IMR-90 (cell line): ENCODE data around the gene PTPRN2. TPM values are rescaled to one million over a fixed set of nuclear protein-coding genes. Genes with fewer than 3 reads are reported as not detected.
A peak's percentile ranks its signal among the peaks of the same experiment; 100 is the strongest.

Experiments used
- ATAC-seq: fragments of 200-7000 bp; cut with Tn5 transposase; 2 replicates; pipeline ENCODE4 v1.9.1; 2020; ENCODE audit warnings: low read depth, mild to moderate bottlenecking, moderate library complexity
- BruUV-seq: library from RNA; stranded (reverse); fragments of 400-500 nt; replicated peaks from 2 replicates; lab custom pipeline; 2021; lab: Mats Ljungman, UMichigan
- CTCF ChIA-PET: fragments of 300-600 bp; formaldehyde crosslinking; extraction: SDS; loops from one replicate; lab custom pipeline; 2021; ENCODE audit warnings: antibody characterized with exemption; lab: Yijun Ruan, JAX
- POLR2A ChIA-PET: fragments of 300-600 bp; sonication (Branson Sonifier 250); formaldehyde crosslinking; loops from one replicate; lab custom pipeline; 2022; ENCODE audit warnings: antibody characterized with exemption; ENCODE audit not compliant: unreplicated experiment; lab: Charles Lee
- DNase-seq: peaks from one replicate; pipeline ENCODE4 v3.0.0; 2013
- H2AFZ ChIP-seq: replicated peaks from 2 replicates; pipeline ENCODE3; 2013; ENCODE audit warnings: low read length, mild to moderate bottlenecking; ENCODE audit not compliant: poor library complexity
- H2AK5ac ChIP-seq: 2 replicates; pipeline ENCODE4 v1.6.1; 2013; ENCODE audit warnings: low read depth, low read length, inconsistent platforms
- H2AK9ac ChIP-seq: replicated peaks from 2 replicates; pipeline ENCODE3; 2013; ENCODE audit warnings: mild to moderate bottlenecking, low read depth, low read length, moderate library complexity; ENCODE audit not compliant: poor library complexity
- H2BK120ac ChIP-seq: 2 replicates; pipeline ENCODE4 v1.6.1; 2013; ENCODE audit warnings: low read depth, low read length, inconsistent platforms
- H2BK15ac ChIP-seq: 3 replicates; pipeline ENCODE4 v1.6.1; 2013; ENCODE audit warnings: low read depth, low read length, inconsistent platforms
- H2BK20ac ChIP-seq: 2 replicates; pipeline ENCODE4 v1.6.1; 2013; ENCODE audit warnings: low read depth, mild to moderate bottlenecking, inconsistent platforms, low read length, moderate library complexity
- H2BK5ac ChIP-seq: 2 replicates; pipeline ENCODE4 v1.6.1; 2013; ENCODE audit warnings: mild to moderate bottlenecking, low read depth, low read length, inconsistent platforms; ENCODE audit not compliant: poor library complexity, severe bottlenecking
- H3K14ac ChIP-seq: replicated peaks from 2 replicates; pipeline ENCODE4 v1.6.1; 2013; ENCODE audit warnings: low read depth, low read length, inconsistent platforms
- H3K18ac ChIP-seq: 2 replicates; pipeline ENCODE4 v1.6.1; 2013; ENCODE audit warnings: low read depth, low read length, control low read depth
- H3K23ac ChIP-seq: 2 replicates; pipeline ENCODE4 v1.6.1; 2013; ENCODE audit warnings: low read depth, low read length, inconsistent platforms
- H3K27ac ChIP-seq: 2 replicates; pipeline ENCODE4 v1.5.1; 2013; ENCODE audit warnings: mild to moderate bottlenecking, control low read depth, low read length; ENCODE audit not compliant: insufficient read depth
- H3K27me3 ChIP-seq: 2 replicates; pipeline ENCODE4 v1.6.1; 2013; ENCODE audit warnings: low read length; ENCODE audit not compliant: control insufficient read depth, insufficient read depth
- H3K36me3 ChIP-seq: 2 replicates; pipeline ENCODE4 v1.6.1; 2013; ENCODE audit warnings: low read length, mixed read lengths; ENCODE audit not compliant: control insufficient read depth, insufficient read depth
- H3K4ac ChIP-seq: 2 replicates; pipeline ENCODE4 v1.6.1; 2013; ENCODE audit warnings: low read depth, low read length, inconsistent platforms
- H3K4me1 ChIP-seq: 2 replicates; pipeline ENCODE4 v1.6.1; 2013; ENCODE audit warnings: low read length, mixed read lengths; ENCODE audit not compliant: control insufficient read depth, insufficient read depth
- H3K4me2 ChIP-seq: 2 replicates; pipeline ENCODE4 v1.6.1; 2013; ENCODE audit warnings: low read depth, mild to moderate bottlenecking, control low read depth, low read length, moderate library complexity
- H3K4me3 ChIP-seq: 2 replicates; pipeline ENCODE4 v1.5.1; 2013; ENCODE audit warnings: low read depth, mild to moderate bottlenecking, control low read depth, low read length, moderate library complexity; ENCODE audit not compliant: insufficient read depth
- H3K56ac ChIP-seq: 2 replicates; pipeline ENCODE4 v1.6.1; 2013; ENCODE audit warnings: low read length, inconsistent platforms; ENCODE audit not compliant: insufficient read depth; ENCODE audit errors: extremely low read depth
- H3K79me1 ChIP-seq, 2 experiments: 2 replicates each; pipeline ENCODE4 v1.6.1; 2013; ENCODE audit warnings: low read length in 2 of 2, inconsistent platforms in 1 of 2, low read depth in 1 of 2
- H3K9ac ChIP-seq: 2 replicates; pipeline ENCODE4 v1.6.1; 2013; ENCODE audit warnings: low read depth, low read length, control low read depth
- H3K9me1 ChIP-seq: 2 replicates; pipeline ENCODE4 v1.6.1; 2013; ENCODE audit warnings: low read length, inconsistent platforms; ENCODE audit not compliant: insufficient read depth
- H3K9me3 ChIP-seq: 2 replicates; pipeline ENCODE4 v1.6.1; 2013; ENCODE audit warnings: low read length; ENCODE audit not compliant: control insufficient read depth, insufficient read depth
- H4K20me1 ChIP-seq: 2 replicates; pipeline ENCODE4 v1.6.1; 2013; ENCODE audit warnings: low read length, inconsistent platforms; ENCODE audit not compliant: insufficient read depth
- H4K5ac ChIP-seq: 2 replicates; pipeline ENCODE4 v1.6.1; 2013; ENCODE audit warnings: mild to moderate bottlenecking, low read depth, low read length, control low read depth
- H4K8ac ChIP-seq, 2 experiments: 2 replicates each; pipeline ENCODE4 v1.6.1; 2013; ENCODE audit warnings: low read depth in 2 of 2, low read length in 2 of 2, control low read depth in 1 of 2, inconsistent platforms in 1 of 2
- H4K91ac ChIP-seq: 2 replicates; pipeline ENCODE4 v1.6.1; 2013; ENCODE audit warnings: low read depth, low read length, inconsistent platforms; ENCODE audit not compliant: insufficient read depth
- MAFK ChIP-seq: IDR thresholded peaks from 2 replicates; pipeline ENCODE4 v1.6.1; 2012; ENCODE audit warnings: low read depth, low read length, improper control_type of control experiment
- MAZ ChIP-seq: IDR thresholded peaks from 2 replicates; pipeline ENCODE4 v1.6.1; 2012; ENCODE audit warnings: low read depth, mild to moderate bottlenecking, low read length, improper control_type of control experiment, moderate library complexity, borderline replicate concordance
- POLR2A ChIP-seq: IDR thresholded peaks from 2 replicates; pipeline ENCODE4 v1.6.1; 2012; ENCODE audit warnings: mild to moderate bottlenecking, low read depth, low read length
- RCOR1 ChIP-seq: IDR thresholded peaks from 2 replicates; pipeline ENCODE4 v1.6.1; 2012; ENCODE audit warnings: mild to moderate bottlenecking, low read length, improper control_type of control experiment; ENCODE audit not compliant: insufficient replicate concordance
- WGBS, 2 experiments: methylation state at CpG; one replicate each; pipeline versions ENCODE4 v1.1.5 to v1.1.7; 2013; ENCODE audit warnings: missing lambda C conversion rate in 2 of 2; ENCODE audit not compliant: insufficient read length in 1 of 2; ENCODE audit errors: extremely low coverage in 2 of 2; 5-methylcytosine and 5-hydroxymethylcytosine counted together
- dilution Hi-C: fragments of 300-500 bp; cut with HindIII; formaldehyde crosslinking; loops from one replicate; pipeline ENCODE4 v1.14.3; 2018; ENCODE audit warnings: low sequenced_read_pairs; ENCODE audit not compliant: unreplicated experiment
- in situ Hi-C: fragments of 300-500 bp; cut with MboI; formaldehyde crosslinking; loops from 3 replicates; pipeline ENCODE4 v1.14.3; 2019; ENCODE audit warnings: low sequenced_read_pairs, inconsistent platforms, mixed read lengths
- intact Hi-C: fragments of 100-400 bp; cut with micrococcal nuclease; formaldehyde crosslinking; loops from 2 replicates; pipeline ENCODE4 v1.10.0; 2022
- polyA plus RNA-seq, 3 experiments: library from polyadenylated mRNA; depleted of rRNA; stranded (reverse); fragments of >200 nt; gene quantifications; 2 replicates each; pipeline ENCODE4 v1.2.3, GENCODE V29; 2012; ENCODE audit warnings: low replicate concordance in 1 of 3
- total RNA-seq: library from RNA; depleted of rRNA; stranded (reverse); fragments of >200 nt; gene quantifications from 2 replicates; pipeline ENCODE4 v1.2.3, GENCODE V29; 2012

The PTPRN2 gene
- total and polyA plus RNA-seq, 2 of the 4 experiments (the other 2 are of a cell fraction), result 0.03 TPM; not detected in 1

GRCh38 chr7:158569858-158570323, 17.7 kb downstream of the PTPRN2 start:
- H3K4me1 ChIP-seq, result no peaks in the 10 kb centered on the region
- H3K23ac ChIP-seq, result no peak overlapping the region
- no peak overlapping the region for H3K27ac ChIP-seq
- no peak overlapping the region for H2BK5ac ChIP-seq
- no peak overlapping the region for H4K8ac ChIP-seq
- no peak for TF ChIP-seq MAFK
- no peak for TF ChIP-seq MAZ
- no peak for TF ChIP-seq POLR2A
- TF ChIP-seq RCOR1, result no peak
- no peak overlapping the region for H3K4me2 ChIP-seq
- ChIA-PET POLR2A (no interaction called here), CTCF (no interaction called here)
- H3K79me1 ChIP-seq, result no peaks in the 10 kb centered on the region
- no peaks in the 10 kb centered on the region for H3K36me3 ChIP-seq
- H4K5ac ChIP-seq, result no peak overlapping the region
- ATAC-seq, result peak; percentile 27; the same call in 1 of the 2 replicates
- H3K9me1 ChIP-seq, result no peaks in the 10 kb centered on the region
- in situ Hi-C loops, result no loop called here
- no peak overlapping the region for H3K18ac ChIP-seq
- no peak overlapping the region for H3K14ac ChIP-seq
- H4K91ac ChIP-seq, result no peak overlapping the region
- H3K9ac ChIP-seq, result no peak overlapping the region
- H4K20me1 ChIP-seq, result no peaks in the 10 kb centered on the region
- no peak overlapping the region for H3K56ac ChIP-seq
- 12% methylated on average over 22 of the region's 53 CpGs; no CpG with 5 or more reads in 1 of the 2 experiments for WGBS, 2 experiments
- intact Hi-C loops, result no loop called here
- no peak overlapping the region for H2AK5ac ChIP-seq
- no peaks in the 10 kb centered on the region for H3K27me3 ChIP-seq
- H2BK15ac ChIP-seq, result no peak overlapping the region
- no peak for DNase-seq
- no peak overlapping the region for H3K4me3 ChIP-seq
- H2BK20ac ChIP-seq, result no peak overlapping the region
- H2AK9ac ChIP-seq, result no peak overlapping the region
- no peak overlapping the region for H2BK120ac ChIP-seq
- no peaks in the 10 kb centered on the region for H3K9me3 ChIP-seq
- BruUV-seq, result no TSS peak
- H2AFZ ChIP-seq, result no peak overlapping the region
- H3K4ac ChIP-seq, result no peak overlapping the region
- dilution Hi-C loops, result no loop called here
